Measurements from ENCODE around the gene SLC18A3.

SLC18A3 gene

DNA sequence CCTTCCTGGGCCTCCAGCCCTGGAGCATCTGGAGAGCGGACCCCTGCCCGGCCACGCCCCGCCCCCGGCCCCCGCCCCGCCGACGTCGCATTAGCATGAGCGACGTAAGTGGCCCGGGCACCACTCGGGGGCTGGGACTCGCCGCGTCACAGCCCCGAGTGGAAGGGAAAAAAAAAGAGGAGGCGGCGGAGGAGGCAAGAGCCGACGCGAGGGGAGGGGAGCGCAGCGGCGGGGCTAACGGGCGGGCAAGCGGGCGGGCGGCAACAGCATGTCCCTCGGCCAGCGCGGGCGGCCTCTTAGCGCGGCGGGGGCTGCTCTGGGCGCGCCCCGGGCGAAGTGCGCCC is at the start of gene SLC18A3:
Gene SLC18A3 (plus strand): TSS at position 197 of the 344 bp plus-strand sequence. CDS start 431 bp downstream, outside the sequence.
- no peak for DNase-seq

DNA sequence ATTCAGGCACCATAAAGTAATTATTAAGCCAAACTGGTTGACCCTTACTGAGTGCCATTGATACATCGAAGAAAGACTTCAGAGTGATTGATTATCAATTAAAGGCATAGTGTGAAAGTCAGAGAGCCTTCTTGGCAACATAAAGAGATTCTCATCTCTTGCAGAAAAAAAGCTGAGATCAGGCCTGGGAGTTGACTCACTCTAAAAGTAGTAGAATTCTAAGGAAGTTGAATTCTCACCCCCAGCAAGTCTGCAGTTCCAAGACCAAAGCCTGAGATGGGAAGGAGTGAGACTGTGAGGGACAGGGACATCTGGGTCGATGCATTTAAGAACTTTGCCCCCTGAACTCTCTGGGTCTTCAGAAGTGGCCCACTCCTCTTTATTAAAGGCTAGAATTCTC is 49.6 kb upstream of the SLC18A3 start:
- no peak for DNase-seq

DNA sequence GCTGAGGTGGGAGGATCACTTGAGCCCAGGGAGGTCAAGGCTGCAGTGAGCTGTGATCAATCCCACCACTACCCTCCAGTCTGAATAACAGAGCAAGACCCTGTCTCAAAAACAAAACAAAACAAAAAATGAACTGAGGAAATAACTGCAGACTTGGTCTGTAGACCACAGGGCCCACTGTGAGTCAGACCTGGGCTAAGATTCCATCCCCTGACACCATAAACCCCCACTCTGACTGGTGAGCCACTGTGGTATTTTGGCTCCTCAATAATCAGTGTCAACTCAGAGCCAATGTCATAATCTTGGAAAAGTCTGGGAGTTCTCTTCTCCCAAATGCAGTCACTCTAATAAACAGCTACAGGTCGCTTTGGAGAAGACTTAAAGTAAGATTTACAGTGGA is 47.2 kb upstream of the SLC18A3 start:
- no peak for DNase-seq

DNA sequence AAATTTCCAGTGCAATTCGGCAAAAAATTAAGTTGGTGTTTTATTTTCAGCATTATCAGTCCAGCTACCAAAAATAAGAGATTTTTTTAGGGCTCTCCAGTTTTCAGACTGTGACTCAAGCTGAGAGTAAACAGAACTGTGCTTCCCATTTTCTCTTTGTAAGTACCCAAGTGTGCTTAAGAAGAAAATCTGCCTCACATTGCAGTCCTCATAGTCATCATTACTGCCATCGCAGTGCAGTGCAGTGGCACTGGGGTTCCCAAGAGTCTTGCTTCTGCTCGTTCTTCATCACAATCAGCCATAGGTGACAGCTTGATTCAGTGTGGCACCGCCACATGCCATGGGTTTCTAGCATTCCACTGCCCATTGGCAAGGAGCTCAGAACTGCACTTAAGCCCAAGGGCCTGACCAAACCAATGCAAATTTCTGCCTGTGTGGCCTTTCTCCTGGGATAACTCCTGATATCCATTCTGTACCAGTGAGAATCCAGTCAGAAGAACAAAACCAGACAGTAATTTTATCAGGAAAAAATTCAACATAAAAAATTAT is 45.6 kb upstream of the SLC18A3 start:
- no peak for DNase-seq

DNA sequence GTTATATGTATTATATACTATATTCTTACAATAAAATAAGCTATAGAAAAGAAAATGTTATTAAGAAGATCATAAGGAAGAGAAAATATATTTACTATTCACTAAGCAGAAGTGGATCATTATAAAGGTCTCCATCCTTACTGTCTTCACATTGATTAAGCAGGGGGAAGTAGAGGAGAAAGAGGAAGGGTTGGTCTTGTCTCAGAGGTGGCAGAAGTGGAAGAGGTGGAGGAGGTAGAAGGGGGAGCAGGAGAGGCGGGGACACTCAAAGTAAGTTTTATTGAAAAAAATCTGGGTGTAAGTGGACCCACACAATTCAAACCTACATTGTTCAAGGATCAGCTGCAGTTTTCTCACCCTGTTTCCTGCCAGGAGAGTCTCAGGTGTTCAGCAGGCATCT is 42.3 kb upstream of the SLC18A3 start:
- DNase-seq, result no peak

DNA sequence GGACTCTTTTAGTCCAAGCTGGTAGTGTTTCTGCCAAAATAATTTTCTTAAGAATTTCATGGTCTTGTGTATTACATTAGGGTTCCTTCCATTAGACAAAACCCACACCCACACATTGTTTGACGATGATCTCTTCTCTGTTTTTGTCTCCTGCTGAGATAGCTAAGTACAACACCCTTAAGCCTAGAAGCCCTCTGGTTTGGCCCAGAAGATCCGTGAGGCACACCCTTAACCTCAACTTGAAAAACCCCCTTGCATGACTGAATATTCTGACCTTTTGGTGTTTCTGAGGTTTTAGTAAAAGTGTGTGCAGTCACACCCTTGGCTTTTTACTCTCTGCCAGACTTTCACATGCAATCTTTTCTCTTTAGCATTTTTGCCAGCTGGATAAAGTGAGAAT is 41.9 kb upstream of the SLC18A3 start:
- DNase-seq, result no peak

DNA sequence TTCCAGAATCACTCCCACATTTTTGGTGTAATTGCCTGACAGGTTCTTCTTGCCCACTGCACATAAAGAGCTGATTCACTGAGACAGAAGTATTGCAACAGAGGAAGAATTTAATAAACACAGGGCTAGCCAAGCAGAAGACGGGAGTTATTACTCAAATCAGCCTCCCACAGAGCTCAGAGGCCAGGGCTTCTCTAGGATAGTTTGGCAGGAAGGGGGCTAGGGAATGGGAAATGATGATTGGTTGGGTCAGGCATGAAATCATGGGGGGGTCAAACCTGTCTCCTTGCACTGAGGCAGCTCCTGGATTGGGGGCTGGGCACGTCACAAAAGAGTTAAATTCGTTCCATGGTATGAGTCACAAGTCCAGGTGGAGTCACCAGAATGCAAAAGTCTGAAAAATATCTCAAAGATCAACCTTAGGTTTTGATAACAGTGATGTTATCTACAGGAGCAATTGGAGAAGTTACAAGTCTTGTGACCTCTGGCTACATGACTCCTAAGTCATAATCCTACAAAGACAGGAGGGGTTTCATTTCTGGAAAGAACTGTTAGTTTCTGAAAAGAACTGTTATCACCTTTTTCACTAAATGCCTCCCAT is 41.0 kb upstream of the SLC18A3 start:
- DNase-seq, result no peak

DNA sequence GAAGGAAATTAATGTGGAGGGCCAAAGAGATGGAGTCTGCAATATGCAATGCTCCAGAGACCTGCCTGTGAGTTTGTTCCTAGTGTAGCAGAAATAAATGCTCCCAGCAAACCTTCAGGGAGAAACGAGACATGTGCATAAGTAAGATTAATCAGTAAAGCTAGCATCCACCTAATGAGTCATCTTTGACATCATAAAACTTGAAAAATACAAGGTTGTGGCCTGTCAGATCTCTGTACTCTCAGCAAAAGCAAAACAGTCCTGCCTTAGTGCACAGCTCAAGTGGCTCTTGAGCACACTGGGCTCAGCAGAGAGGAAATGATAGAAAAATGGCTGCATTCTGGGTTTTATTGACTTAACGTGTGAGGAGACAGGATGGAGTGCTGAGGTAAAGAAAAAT is 38.7 kb upstream of the SLC18A3 start:
- DNase-seq, result no peak

DNA sequence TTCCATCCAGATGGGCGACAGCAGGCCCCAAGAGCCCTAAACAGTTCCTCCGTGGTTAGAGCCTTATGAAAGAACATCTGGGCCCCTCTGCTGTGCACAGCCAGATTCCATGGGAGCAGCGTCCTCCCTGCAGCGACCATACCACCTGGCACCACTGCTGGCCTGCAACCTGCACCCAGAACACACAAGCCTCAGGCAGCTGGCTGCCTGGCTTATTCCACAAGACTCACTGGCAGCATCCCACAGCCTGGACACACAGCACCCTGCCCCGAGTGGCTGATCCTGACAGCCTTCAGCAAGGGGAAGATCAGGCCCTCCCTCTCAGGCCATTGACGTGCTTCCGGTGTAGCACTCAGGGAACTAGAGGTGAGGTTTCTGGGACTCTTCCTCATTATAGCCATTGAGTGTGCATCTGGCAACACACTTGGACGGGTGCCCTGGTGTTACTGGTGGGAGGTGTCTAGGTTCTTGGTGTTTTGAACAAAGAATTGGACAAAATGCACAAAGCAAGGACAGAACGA is 37.5 kb upstream of the SLC18A3 start:
- DNase-seq, result peak; percentile 2 to 5

DNA sequence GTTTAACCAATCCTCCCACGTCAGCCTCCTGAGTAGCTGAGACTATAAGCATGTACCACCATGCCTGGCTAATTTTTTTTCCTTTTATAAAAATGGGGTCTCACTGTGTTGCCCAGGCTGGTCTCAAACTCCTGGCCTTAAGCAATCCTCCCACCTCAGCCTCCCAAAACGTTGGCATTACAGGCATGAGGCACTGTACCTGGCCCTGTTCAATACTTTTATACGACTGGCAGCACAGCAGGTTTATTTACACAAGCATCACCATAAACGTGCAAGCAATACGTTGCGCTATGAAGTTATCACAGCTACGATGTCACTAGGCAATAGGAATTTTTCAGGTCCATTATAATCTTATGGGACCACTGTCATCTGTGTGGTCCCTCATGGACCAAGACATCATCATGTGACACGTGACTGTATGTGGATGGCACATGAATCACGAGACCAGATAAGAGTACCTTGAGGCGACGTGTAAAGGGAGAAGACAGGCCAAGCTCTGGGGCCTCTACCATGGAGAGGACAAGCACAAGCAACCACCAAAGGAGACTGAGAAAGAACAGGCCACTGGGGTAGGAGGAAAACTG is 34.5 kb upstream of the SLC18A3 start:
- DNase-seq, result no peak

DNA sequence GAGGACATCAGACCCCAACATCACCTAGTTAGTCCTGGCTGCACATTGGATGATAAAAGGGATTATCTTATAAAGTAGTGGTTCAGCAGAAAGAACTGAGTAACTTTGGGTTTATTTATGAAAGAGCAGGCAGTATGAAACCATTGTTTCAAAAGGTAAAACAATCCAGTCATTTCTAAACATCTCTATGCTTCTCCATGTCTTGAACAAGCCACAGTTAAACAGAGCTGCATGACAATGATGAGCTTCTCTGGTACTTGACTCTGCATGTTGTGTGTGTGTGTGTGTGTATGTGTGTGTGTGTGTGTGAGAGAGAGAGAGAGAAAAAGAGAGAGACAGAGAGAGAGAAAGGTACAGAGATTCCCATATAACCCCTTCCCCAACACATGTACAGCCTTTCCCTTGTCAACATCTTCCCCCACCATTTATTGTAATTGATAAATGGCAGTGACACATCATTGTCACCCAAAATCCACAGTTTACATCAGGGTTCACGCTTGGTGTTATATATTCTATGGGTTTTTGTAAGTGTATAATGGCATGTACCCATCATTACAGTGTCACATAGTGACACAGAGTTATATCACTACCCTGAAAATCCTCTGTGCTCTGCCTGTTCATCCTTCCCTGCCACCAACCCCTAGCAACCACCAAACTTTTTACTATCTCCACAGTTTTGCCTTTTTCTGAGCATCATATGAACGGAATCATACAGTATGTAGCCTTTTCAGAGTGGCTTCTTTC is 32.8 kb upstream of the SLC18A3 start:
- no peak for DNase-seq

DNA sequence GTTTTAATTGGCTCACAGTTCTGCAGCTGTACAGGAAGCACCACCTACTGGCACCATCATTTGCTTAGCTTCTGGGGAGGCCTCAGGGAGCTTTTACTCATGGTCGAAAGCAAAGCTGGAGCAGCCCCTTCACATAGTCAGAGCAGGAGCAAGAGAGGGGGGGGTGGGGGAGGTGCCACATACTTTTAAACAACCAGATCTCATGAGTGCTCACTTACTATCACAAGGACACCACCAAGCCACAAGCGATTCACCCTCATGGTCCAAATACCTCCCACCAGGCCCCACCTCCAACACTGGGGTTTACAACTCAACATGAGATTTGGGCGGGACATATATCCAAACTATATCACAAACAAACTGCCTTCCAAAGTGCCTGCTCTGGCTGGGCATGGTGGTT is 31.7 kb upstream of the SLC18A3 start:
- DNase-seq, result no peak

DNA sequence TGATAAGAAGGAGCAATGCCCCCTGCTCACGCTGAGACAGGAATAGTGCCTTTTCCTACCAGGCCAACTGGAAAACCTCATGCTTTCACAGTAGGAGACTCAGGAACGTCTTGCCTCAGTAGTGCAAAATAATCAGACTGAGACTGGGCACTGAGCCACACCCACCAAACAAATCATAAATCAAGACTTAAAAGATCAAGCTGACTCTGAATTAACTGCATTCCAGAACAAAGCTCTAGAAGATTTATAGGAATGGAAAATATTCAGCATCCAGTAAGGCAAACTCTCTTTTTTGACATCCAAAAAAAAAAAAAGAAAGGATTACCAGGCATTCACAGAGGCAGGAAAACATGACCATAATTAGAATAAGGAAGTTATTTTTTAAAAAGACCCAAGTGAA is 30.5 kb upstream of the SLC18A3 start:
- no peak for DNase-seq

DNA sequence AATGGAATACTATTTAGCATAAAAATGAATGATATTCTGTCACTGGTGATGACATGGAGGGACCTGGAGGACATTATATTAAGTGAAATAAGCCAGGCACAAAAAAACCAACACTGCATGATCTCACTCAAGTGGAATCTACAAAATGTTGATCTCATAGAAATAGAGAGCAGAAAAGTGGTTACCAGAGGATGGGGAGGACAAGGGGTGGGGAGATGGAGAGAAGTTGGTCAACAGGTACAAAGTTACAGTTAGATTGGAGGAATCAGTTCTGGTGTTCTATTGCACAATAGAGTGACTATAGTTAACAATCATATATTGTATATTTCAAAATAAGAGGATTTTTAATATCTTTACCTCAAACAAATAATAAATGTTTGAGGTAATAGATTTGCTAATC is 24.7 kb upstream of the SLC18A3 start:
- DNase-seq, result no peak

DNA sequence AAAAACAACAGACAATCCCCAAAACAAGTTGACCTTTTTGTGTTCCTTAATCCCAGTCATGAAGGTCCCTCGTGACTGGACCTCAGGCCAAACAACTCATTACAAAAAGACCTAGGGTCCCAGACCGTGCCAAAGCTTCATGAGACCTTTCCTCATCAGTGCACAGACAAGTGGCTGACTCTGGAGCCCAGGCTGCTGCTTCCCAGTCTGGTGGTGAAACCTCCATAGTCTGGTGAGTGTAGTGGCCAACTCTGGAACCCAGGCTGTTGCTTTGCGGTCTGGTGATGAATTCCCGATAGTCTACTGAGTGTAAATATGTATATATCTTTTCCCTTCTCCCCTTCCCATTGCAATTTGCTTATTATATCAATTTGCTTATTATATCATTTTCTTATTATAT is 22.1 kb upstream of the SLC18A3 start:
- no peak for DNase-seq

DNA sequence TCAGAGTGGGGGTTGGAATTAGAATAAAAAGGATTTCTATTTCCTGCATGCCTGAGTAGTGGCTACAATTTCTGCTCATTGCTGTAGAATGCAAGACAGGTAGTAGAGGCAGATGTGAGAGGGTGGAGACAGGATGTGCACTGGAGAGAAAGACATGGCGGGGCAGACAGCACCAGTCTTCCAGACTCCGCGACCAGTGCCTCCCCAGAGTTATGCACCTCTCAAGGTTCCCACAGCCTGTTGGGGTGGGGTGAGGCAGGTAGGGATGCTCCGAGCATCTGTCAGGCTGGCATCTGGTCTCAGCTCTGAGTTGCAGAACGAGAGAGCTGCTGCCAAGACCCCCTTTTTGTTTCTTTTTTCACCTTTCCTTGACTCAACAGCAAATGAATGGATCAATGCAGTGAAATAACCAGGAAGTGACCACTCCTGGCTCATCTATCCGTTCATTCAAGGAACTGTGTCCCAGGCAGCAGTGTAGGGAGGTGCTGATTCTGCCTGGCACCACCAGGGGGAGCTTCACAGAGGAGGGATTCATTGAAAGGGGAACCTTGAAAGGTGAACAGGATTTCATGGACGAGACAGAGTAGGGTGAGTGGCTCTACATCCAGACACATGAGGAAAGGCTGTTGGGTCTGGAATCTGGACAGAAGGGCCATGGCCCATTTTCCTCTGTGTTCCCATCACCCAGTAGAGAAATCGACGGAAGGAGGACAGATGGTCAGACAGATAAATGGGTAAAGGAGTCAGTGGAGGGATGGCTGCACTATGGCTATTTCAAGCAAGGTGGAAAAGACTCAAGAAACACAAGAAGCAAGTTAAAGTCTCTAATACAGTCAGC is 17.2 kb upstream of the SLC18A3 start:
- DNase-seq, result peak; percentile 18 to 46

DNA sequence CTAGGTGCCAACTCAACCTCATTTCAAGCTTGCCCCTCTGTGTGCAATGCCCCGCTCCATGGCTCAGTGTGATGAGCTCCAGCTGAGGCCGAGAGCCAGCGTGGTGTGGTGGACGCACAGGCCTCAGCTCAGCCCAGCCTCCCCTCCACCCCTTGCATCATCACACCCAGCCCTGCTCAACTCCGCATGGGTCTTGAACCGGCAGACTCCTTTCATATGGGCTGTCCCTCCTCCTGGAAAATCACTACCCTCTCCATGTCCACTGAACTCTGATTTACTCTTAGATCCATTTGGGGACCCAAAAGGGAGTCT is 16.6 kb upstream of the SLC18A3 start:
- no peak for DNase-seq

DNA sequence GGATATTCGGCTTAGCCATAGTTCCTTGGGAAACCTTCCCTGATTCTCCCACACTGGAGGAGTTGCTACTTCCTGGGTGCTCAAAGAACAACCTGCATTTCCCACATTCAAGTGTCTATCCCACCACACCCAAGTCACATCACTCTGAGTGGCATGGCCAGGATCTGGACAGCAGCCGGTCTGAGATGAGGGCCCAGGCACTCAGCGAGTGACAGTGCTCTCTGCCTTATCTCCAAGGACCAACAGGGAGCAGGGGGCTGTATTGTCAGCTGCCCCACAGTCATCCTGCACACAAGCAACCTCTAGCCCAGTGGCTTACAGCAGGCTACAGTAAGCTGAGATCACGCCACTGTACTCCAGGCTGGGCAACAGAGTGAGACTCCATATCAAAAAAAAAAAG is 16.1 kb upstream of the SLC18A3 start:
- no peak for DNase-seq

DNA sequence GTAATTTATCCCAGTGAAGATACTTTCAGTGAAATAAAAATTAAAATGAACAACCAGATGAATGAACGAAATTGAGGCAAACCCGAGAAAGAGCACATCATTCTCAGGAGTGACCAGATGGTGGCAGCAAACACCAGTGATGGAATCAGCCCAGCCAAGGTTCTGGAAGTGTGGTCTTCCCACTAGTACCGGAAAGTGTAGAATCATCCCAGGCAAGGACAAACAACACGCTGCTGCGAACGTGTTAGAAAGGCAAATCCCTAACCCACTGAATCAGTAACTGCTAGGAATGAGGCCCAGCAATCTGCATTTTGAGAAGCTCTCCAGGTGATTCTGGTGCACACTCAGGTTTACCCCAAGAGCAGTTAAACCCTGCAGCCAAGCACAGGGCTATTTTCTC is 15.5 kb upstream of the SLC18A3 start:
- DNase-seq, result peak; percentile 5 to 23

DNA sequence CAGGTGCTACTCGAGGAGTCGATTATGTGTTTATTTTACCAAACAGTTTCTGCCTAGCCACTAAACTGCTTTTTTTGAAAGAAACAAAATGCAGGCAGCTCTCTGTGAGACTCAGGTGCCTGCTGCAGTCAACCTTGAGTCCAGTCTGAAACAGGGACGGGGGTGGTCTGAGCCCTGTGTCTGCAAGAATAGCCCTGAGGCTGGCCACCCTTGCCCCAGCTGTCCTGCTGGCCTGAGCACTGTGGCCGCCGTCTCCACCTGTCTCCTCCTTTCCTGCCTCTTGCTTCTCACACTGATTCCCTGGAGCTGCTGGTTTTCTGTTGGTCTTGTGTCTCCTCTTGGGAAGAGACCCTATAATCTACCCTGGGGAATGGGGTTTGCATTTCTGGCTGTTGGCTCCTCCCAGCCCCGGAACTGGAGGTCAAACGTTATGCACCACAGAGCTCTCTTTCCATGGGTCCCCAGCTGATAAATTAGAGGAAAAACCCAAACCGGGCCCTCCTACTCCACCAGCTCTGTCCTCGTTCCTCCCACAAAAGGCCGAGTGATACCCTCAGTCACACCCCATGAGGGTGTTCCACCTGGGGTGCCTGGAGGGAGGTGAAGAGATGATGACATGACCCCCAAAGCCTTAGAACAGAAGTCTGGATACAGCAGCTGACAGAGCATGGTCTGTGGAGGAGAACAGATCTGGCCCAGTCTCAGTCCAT is 15.0 kb upstream of the SLC18A3 start:
- DNase-seq, result no peak

DNA sequence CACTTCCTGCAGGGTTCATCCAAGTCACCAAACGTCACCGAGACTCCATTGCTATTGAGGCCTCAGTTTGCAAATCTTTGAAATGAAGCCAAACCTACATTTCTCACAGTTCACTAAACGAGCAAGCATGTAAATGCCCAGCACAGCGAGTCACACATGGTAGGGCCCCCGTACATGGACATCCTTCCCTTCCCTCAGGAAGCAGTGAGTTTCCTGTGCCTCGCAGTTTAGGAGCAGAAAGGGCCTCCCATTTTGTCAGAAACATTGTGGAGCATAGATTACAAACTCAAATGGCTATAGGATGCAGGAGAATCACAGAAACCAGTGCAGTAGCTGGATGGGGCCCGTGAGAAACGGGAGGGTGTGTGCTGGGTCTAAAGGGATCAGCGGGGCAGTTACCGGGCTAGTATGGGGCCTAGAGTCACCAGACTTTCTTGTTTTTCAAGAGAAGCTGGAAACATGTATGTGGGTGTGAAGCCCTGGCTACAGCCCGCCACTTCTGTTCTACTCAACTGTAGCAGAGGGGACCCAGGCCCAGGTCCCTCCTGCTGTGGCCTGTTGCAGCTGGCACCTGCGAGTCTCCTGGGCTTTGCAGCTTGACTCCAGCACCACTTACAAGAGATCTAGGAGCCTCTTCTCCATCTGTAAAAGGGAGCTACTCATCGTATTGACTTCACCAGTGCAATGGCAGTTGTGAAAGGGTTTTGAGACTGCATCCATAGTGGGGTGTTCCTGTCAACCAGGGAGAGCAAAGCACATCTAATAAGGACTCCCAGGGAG is 14.2 kb upstream of the SLC18A3 start:
- no peak for DNase-seq

DNA sequence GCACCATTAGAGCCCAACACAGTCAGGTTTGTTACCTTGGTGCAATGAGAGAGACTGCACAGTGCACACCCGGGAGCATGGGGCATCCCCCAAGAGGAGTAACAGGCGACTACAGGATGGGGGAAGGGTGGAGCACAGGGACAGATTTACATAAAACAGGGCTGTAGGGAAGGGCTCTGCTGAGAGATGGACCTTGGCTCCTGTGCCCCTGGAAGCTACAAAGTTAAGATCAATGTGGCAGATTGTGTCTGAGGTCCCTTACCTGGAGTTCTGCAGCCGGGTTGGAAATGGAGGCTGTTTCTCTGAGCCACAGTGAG is 13.7 kb upstream of the SLC18A3 start:
- DNase-seq, result no peak
